Measurements from ENCODE around the gene ZNF470. TPM values are rescaled to one million over a fixed set of nuclear protein-coding genes. Genes with fewer than 3 reads are reported as not detected.

The ZNF470 gene
- total RNA-seq, 2 donors from 2014 or later: 6.7 to 8.1 TPM

GRCh38 chr19:56577719-56578602 is 10.7 kb downstream of the ZNF470 start:
- Histone ChIP-seq H3K4me1 (ENCODE audit: control insufficient read depth, insufficient read depth, low read length) (no peaks in the 10 kb centered on the region), H3K27ac (ENCODE audit: low read depth, low read length) (no peak overlapping the region), H3K36me3 (ENCODE audit: control insufficient read depth, insufficient read depth, low read length) (peaks cover 55% of the 10 kb centered on the region), H3K27me3 (ENCODE audit: control insufficient read depth, insufficient read depth, low read length, poor library complexity, severe bottlenecking) (no peaks in the 10 kb centered on the region), H3K4me3 (ENCODE audit: low read length) (peak overlapping the region; percentile 72), H3K9ac (ENCODE audit: extremely low read depth, low read length, poor library complexity, severe bottlenecking) (no peak overlapping the region), H3K9me3 (ENCODE audit: control insufficient read depth, low read length) (peaks cover 100% of the 10 kb centered on the region)
- no peak for TF ChIP-seq CTCF (conservative IDR thresholded peaks at IDR 0.05)
- Mint-ChIP-seq H3K36me3 (ENCODE audit: low read depth) (peaks cover 64% of the 10 kb centered on the region), H3K4me1 (no peaks in the 10 kb centered on the region), H3K27ac (no peak overlapping the region), H3K4me3 (no peak overlapping the region), H3K9me3 (peaks cover 95% of the 10 kb centered on the region), H3K27me3 (ENCODE audit: insufficient read depth) (no peaks in the 10 kb centered on the region)
- no peak for DNase-seq
- WGBS, 2 experiments (ENCODE audit: insufficient coverage in 1 of 2, insufficient read length in 1 of 2): 89 to 92% methylated on average over 10 of the region's 11 CpGs

GRCh38 chr19:56594446-56594782 is 27.1 kb downstream of the ZNF470 start:
- H3K9me3 Mint-ChIP-seq: peaks cover 32% of the 10 kb centered on the region
- DNase-seq: no peak
- Histone ChIP-seq H3K27ac (ENCODE audit: low read depth, low read length) (no peak overlapping the region), H3K27me3 (ENCODE audit: control insufficient read depth, insufficient read depth, low read length, poor library complexity, severe bottlenecking) (no peaks in the 10 kb centered on the region), H3K4me3 (ENCODE audit: low read length) (peak overlapping the region; percentile 91), H3K9me3 (ENCODE audit: control insufficient read depth, low read length) (peaks cover 25% of the 10 kb centered on the region), H3K4me1 (ENCODE audit: control insufficient read depth, insufficient read depth, low read length) (no peaks in the 10 kb centered on the region), H3K36me3 (ENCODE audit: control insufficient read depth, insufficient read depth, low read length) (peaks cover 13% of the 10 kb centered on the region), H3K9ac (ENCODE audit: extremely low read depth, low read length, poor library complexity, severe bottlenecking) (peak overlapping the region; percentile 54)
- peak overlapping the region; percentile 100 for H3K4me3 Mint-ChIP-seq
- H3K4me1 Mint-ChIP-seq: peaks cover 10% of the 10 kb centered on the region
- H3K27me3 Mint-ChIP-seq (ENCODE audit: insufficient read depth): peaks cover 14% of the 10 kb centered on the region
- no peak for TF ChIP-seq CTCF (conservative IDR thresholded peaks at IDR 0.05)
- peaks cover 27% of the 10 kb centered on the region for H3K36me3 Mint-ChIP-seq (ENCODE audit: low read depth)
- H3K27ac Mint-ChIP-seq: no peak overlapping the region
- WGBS, 2 experiments (ENCODE audit: insufficient coverage in 1 of 2, insufficient read length in 1 of 2): 72 to 78% methylated on average over 4 of the region's 4 CpGs

GRCh38 chr19:56594783-56595547 is 27.7 kb downstream of the ZNF470 start, which contains the start of gene ZNF71:
TSS of gene ZNF71 (plus strand) at chr19:56595302. CDS start at chr19:56601559, 6,257 bp downstream.
- 0% methylated on average over 9 to 52 of the region's 52 CpGs for WGBS, 2 experiments (ENCODE audit: insufficient coverage in 1 of 2, insufficient read length in 1 of 2)
- peak within 1 kb of the TSS; percentile 0 for H3K27ac ChIP-seq (ENCODE audit: low read depth, low read length)
- H3K9ac ChIP-seq (ENCODE audit: extremely low read depth, low read length, poor library complexity, severe bottlenecking): peak within 1 kb of the TSS; percentile 78
- H3K27me3 ChIP-seq (ENCODE audit: control insufficient read depth, insufficient read depth, low read length, poor library complexity, severe bottlenecking): no peaks in the 10 kb centered on the region
- TF ChIP-seq CTCF (conservative IDR thresholded peaks at IDR 0.05): no peak
- peaks cover 13% of the 10 kb centered on the region for H3K36me3 ChIP-seq (ENCODE audit: control insufficient read depth, insufficient read depth, low read length)
- no peaks in the 10 kb centered on the region for H3K4me1 ChIP-seq (ENCODE audit: control insufficient read depth, insufficient read depth, low read length)
- H3K4me3 ChIP-seq (ENCODE audit: low read length): peak within 1 kb of the TSS; percentile 91
- Mint-ChIP-seq H3K9me3 (peaks cover 26% of the 10 kb centered on the region), H3K27me3 (ENCODE audit: insufficient read depth) (peaks cover 14% of the 10 kb centered on the region), H3K4me3 (peak within 1 kb of the TSS; percentile 100), H3K27ac (peak within 1 kb of the TSS; percentile 91), H3K4me1 (peaks cover 10% of the 10 kb centered on the region), H3K36me3 (ENCODE audit: low read depth) (peaks cover 29% of the 10 kb centered on the region)
- peak; percentile 97 for DNase-seq
- H3K9me3 ChIP-seq (ENCODE audit: control insufficient read depth, low read length): peaks cover 25% of the 10 kb centered on the region

Data from endodermal cell (in vitro differentiated cells).